Erythroblast (primary cell): ENCODE data around the gene NUP58.

Experiments used
- GATA1 ChIP-seq: IDR thresholded peaks from 2 replicates; pipeline ENCODE4 v1.6.1; 2011; ENCODE audit warnings: low read depth, mild to moderate bottlenecking, control low read depth, low read length, moderate library complexity
- POLR2A ChIP-seq: IDR thresholded peaks from 2 replicates; pipeline ENCODE4 v1.6.1; 2011; ENCODE audit warnings: mild to moderate bottlenecking, low read length

GRCh38 chr13:25302121-25302520 is 696 bp downstream of the NUP58 start:
- TF ChIP-seq POLR2A (no peak), GATA1 (no peak)
